K562 (cell line): ENCODE results near the gene SCN5A. TPM values are rescaled to one million over a fixed set of nuclear protein-coding genes. Genes with fewer than 3 reads are reported as not detected.

ENCODE experiments used
- ATAC-seq: fragments of 200-7000 bp; cut with Tn5 transposase; 3 replicates; pipeline ENCODE4 v1.9.1; 2020; ENCODE audit warnings: moderate library complexity
- BruUV-seq: library from RNA; stranded (reverse); fragments of 400-500 nt; replicated peaks from 2 replicates; lab custom pipeline; 2021; lab: Mats Ljungman, UMichigan
- CTCF ChIA-PET: fragments of 300-600 bp; formaldehyde crosslinking; extraction: SDS; loops from one replicate; lab custom pipeline; 2021; ENCODE audit warnings: low intra/inter-chr PET ratio; lab: Yijun Ruan, JAX
- POLR2A ChIA-PET: fragments of 300-600, 350-650 bp; sonication (Branson Sonifier 250); formaldehyde crosslinking; extraction: SDS; loops from one replicate; lab custom pipeline; 2021; ENCODE audit warnings: antibody characterized with exemption, inconsistent platforms; lab: Yijun Ruan, JAX
- DNase-seq, 4 experiments: peaks; one replicate each; pipeline versions ENCODE4 v3.0.0 to v3.0.0-alpha.2; 2011 to 2018; ENCODE audit warnings: low spot score in 3 of 4, mixed read lengths in 3 of 4; ENCODE audit errors: extremely low read depth in 1 of 4
- FAIRE-seq: peaks from 2 replicates; lab custom pipeline; 2011; peaks lifted over from hg19 to GRCh38; lab: Jason Lieb, UNC
- H2AFZ ChIP-seq: 2 replicates; pipeline ENCODE4 v1.6.0; 2011; ENCODE audit warnings: low read depth, low read length, control low read depth, inconsistent platforms
- H3K27ac ChIP-seq: fragments of 200-600 bp; 3 replicates; pipeline ENCODE4 v1.8.0; 2011; ENCODE audit warnings: low read depth, mild to moderate bottlenecking, control low read depth, inconsistent platforms, low read length, moderate library complexity, mixed read lengths; ENCODE audit errors: extremely low read depth
- H3K27me3 ChIP-seq, 2 experiments: fragments of 300-600 bp in 1 of 2; 2 replicates in 1 of 2; 3 replicates in 1 of 2; pipeline versions ENCODE4 v1.6.0 to v1.8.0; 2011; ENCODE audit warnings: inconsistent platforms in 2 of 2, low read length in 2 of 2, mild to moderate bottlenecking in 1 of 2, mixed read lengths in 1 of 2, moderate library complexity in 1 of 2; ENCODE audit not compliant: control insufficient read depth in 2 of 2, insufficient read depth in 2 of 2
- H3K36me3 ChIP-seq: fragments of 300-600 bp; 3 replicates; pipeline ENCODE4 v1.8.0; 2011; ENCODE audit warnings: mild to moderate bottlenecking, low read length, inconsistent platforms; ENCODE audit not compliant: control insufficient read depth, insufficient read depth
- H3K4me1 ChIP-seq, 2 experiments: fragments of 200-600 bp in 1 of 2; replicated peaks in 1 of 2; 2 replicates in 1 of 2; 3 replicates in 1 of 2; pipeline versions ENCODE4 v1.5.1 to v1.8.0; 2011; ENCODE audit warnings: inconsistent platforms in 2 of 2, low read length in 2 of 2, mild to moderate bottlenecking in 1 of 2, mixed read lengths in 1 of 2, moderate library complexity in 1 of 2; ENCODE audit not compliant: control insufficient read depth in 2 of 2, insufficient read depth in 2 of 2
- H3K4me2 ChIP-seq: 2 replicates; pipeline ENCODE4 v1.6.1; 2011; ENCODE audit warnings: low read length, control low read depth, inconsistent platforms, mixed read lengths; ENCODE audit not compliant: insufficient read depth
- H3K4me3 ChIP-seq: fragments of 200-600 bp; sonication (generic), shearing (Covaris generic); 2 replicates; pipeline ENCODE4 v1.5.1; 2016; ENCODE audit warnings: control low read depth, inconsistent platforms
- H3K79me2 ChIP-seq: fragments of 200-600 bp; 3 replicates; pipeline ENCODE4 v1.8.0; 2011; ENCODE audit warnings: low read length, inconsistent platforms; ENCODE audit not compliant: control insufficient read depth, insufficient read depth
- H3K9ac ChIP-seq, 2 experiments: 2 replicates each; pipeline versions ENCODE4 v1.6.0 to v1.6.1; 2011; ENCODE audit warnings: low read depth in 2 of 2, low read length in 2 of 2, control low read depth in 1 of 2, inconsistent platforms in 1 of 2, mild to moderate bottlenecking in 1 of 2, mixed read lengths in 1 of 2; ENCODE audit not compliant: insufficient read depth in 1 of 2
- H3K9me1 ChIP-seq: one replicate; pipeline ENCODE4 v1.6.0; 2011; ENCODE audit warnings: inconsistent platforms, mild to moderate bottlenecking, low read length, moderate library complexity; ENCODE audit not compliant: control insufficient read depth, insufficient read depth
- H3K9me3 ChIP-seq: replicated peaks from 2 replicates; pipeline ENCODE4 v1.5.1; 2011; ENCODE audit warnings: low read depth, low read length, inconsistent platforms; ENCODE audit not compliant: control insufficient read depth, insufficient read depth
- H4K20me1 ChIP-seq: replicated peaks from 2 replicates; pipeline ENCODE4 v1.6.1; 2011; ENCODE audit warnings: low read length, inconsistent platforms, mixed read lengths; ENCODE audit not compliant: control insufficient read depth, insufficient read depth
- CEBPG ChIP-seq, 3 experiments: fragments of 200-800 bp in 1 of 3; sonication (Bioruptor generic) in 1 of 3; sonication (generic) in 1 of 3; formaldehyde crosslinking in 1 of 3; IDR thresholded peaks in 2 of 3; conservative IDR thresholded peaks in 1 of 3; 2 replicates each; pipeline versions ENCODE4 v1.6.1 to v1.8.0; 2016 to 2022; ENCODE audit warnings: missing compliant biosample characterization in 2 of 3, missing genetic modification characterization in 2 of 3, mild to moderate bottlenecking in 1 of 3, missing genetic modification reagents in 1 of 3
- MECOM ChIP-seq: fragments of 250-450 bp; sonication (Bioruptor Pico); IDR thresholded peaks from 2 replicates; pipeline ENCODE4 v1.8.0; 2022; ENCODE audit warnings: inconsistent platforms
- MEIS2 ChIP-seq: fragments of 450-650 bp; IDR thresholded peaks from 2 replicates; pipeline ENCODE4 v1.6.1; 2014; ENCODE audit warnings: mild to moderate bottlenecking; ENCODE audit not compliant: partially characterized antibody
- NEUROD1 ChIP-seq: fragments of 150-350 bp; IDR thresholded peaks from 2 replicates; pipeline ENCODE4 v1.6.1; 2014; ENCODE audit warnings: borderline replicate concordance, low read length, low read depth; ENCODE audit not compliant: partially characterized antibody
- SNIP1 ChIP-seq: fragments of 450-650 bp; IDR thresholded peaks from 2 replicates; pipeline ENCODE4 v1.7.1; 2017; ENCODE audit warnings: low read depth, mild to moderate bottlenecking
- STAT5B ChIP-seq: fragments of 250-450 bp; sonication (Bioruptor Pico); IDR thresholded peaks from 2 replicates; pipeline ENCODE4 v1.8.0; 2021; ENCODE audit warnings: mild to moderate bottlenecking, inconsistent platforms
- ZNF174 ChIP-seq: fragments of 250-450 bp; sonication (Bioruptor Pico); IDR thresholded peaks from 2 replicates; pipeline ENCODE4 v1.4.0; 2020; ENCODE audit warnings: mild to moderate bottlenecking
- WGBS: fragments of 100-300 bp; shearing (Covaris generic); methylation state at CpG from one replicate; pipeline ENCODE4 v1.1.6; 2016; ENCODE audit warnings: low coverage, mixed read lengths; ENCODE audit not compliant: insufficient coverage; ENCODE audit errors: missing lambda C conversion rate; 5-methylcytosine and 5-hydroxymethylcytosine counted together
- in situ Hi-C: fragments of 300-500 bp; cut with MboI; formaldehyde crosslinking; loops from 4 replicates; pipeline ENCODE4 v1.15.0; 2018; ENCODE audit warnings: inconsistent platforms, mixed read lengths
- intact Hi-C: fragments of 100-400 bp; cut with micrococcal nuclease; formaldehyde crosslinking; loops from 2 replicates; pipeline ENCODE4 v1.14.2; 2022
- polyA plus RNA-seq, 8 experiments: library from polyadenylated mRNA; depleted of rRNA in 4 of 8; stranded (reverse) in 5 of 8; unstranded in 3 of 8; fragments of >200 nt; fragmentation: Nextera tagmentation in 2 of 8; fragmentation: Illumina TruSeq in 1 of 8; extraction: Ambion mirVana in 2 of 8; extraction: Trizol in 1 of 8; gene quantifications; 2 replicates each; pipeline versions ENCODE4 v1.2.1 to v1.2.3, GENCODE V29; 2011 to 2014; ENCODE audit warnings: inconsistent platforms in 1 of 8, missing spikeins in 1 of 8
- total RNA-seq, 7 experiments: library from RNA; depleted of rRNA in 6 of 7; stranded (reverse); fragments of >200 nt in 6 of 7; fragmentation: Illumina TruSeq in 2 of 7; extraction: Trizol in 2 of 7; gene quantifications; 2 replicates each; pipeline versions ENCODE4 v1.2.1 to v1.2.3, GENCODE V29; 2011 to 2021; ENCODE audit warnings: low replicate concordance in 1 of 7

Gene SCN5A
- total and polyA plus RNA-seq, 9 of the 15 experiments (the other 6 are each of a cell fraction or from before 2014, with no cell fraction given) = 0.07 to 1.4 (median 0.21) TPM; not detected in 2

DNA sequence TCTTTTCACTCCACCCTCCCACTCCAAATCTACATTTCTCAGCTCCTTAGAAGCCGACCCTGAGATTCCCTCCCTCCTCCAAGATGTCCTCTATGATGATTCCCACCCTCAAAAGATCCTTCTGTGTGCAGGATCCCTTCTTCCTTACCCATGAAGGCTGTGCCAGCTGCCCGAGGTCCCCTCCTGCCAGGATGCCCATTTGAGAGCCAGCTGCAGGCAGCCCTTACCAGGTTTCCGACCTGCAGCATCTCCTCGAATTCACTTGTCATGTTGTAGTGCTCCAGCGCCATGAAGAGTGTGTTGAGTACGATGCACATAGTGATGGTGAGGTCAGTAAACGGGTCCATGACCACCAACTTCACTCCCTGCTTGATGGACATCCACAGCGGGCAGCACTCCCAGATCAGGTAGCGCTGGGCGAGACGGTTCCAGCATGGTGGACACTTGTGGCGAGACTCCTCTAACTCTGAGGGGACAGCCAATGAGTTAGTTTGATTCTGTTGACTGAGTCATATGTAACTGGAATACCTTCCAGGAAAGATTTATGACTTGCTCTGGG is 51.9 kb downstream of the SCN5A start:
- DNase-seq (no peak), FAIRE-seq (no peak), ATAC-seq (no peak)
- Histone ChIP-seq H3K27me3 (peaks cover 0 to 26% of the 10 kb centered on the region in 2 experiments; a peak in 2 of 5 replicates), H3K9ac (no peak overlapping the region), H2AFZ (no peak overlapping the region), H3K27ac (no peak overlapping the region), H3K36me3 (no peaks in the 10 kb centered on the region), H4K20me1 (no peaks in the 10 kb centered on the region), H3K4me3 (no peak overlapping the region), H3K79me2 (no peaks in the 10 kb centered on the region), H3K9me3 (no peaks in the 10 kb centered on the region), H3K4me2 (no peak overlapping the region), H3K9me1 (no peaks in the 10 kb centered on the region), H3K4me1 (no peaks in the 10 kb centered on the region)
- CTCF ChIA-PET = no interaction called here
- BruUV-seq = no TSS peak
- TF ChIP-seq ZNF174 (CRISPR knock-in tag) (no peak), MEIS2 (peak; percentile 46)
- 1% methylated on average over 12 of the region's 12 CpGs for WGBS
- POLR2A ChIA-PET = interaction anchor here (1.1 to 1.2 kb wide), 3 partner anchors 9 to 23 kb away, joined by 3 to 7 read pairs (median 3); no protein-coding TSS in a partner anchor
- in situ Hi-C loops (no loop called here), intact Hi-C loops (no loop called here)

DNA sequence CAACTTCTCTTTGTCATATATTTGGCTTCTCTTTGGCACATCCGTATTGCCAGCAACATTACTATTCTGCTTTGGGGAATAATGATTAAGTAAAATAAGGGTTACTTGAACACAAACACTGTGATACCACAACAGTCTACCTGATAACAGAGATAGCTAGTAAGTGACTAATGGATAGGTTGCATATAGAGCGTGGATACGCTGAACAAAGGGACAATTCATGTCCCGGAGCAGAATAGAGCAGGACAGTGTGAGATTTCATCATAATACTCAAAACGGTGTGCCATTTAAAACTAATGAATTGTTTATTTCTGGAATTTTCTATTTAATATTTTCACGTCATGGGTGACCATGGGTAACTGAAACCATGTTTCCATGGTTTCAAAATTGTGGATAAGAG is 54.1 kb downstream of the SCN5A start:
- ATAC-seq = no peak
- Histone ChIP-seq H3K36me3 (no peaks in the 10 kb centered on the region), H3K9ac (no peak overlapping the region), H3K27me3 (peaks cover 0 to 19% of the 10 kb centered on the region in 2 experiments; a peak in 2 of 5 replicates), H3K9me1 (no peaks in the 10 kb centered on the region), H4K20me1 (no peaks in the 10 kb centered on the region), H3K27ac (no peak overlapping the region), H3K79me2 (no peaks in the 10 kb centered on the region)
- in situ Hi-C loops = no loop called here
- intact Hi-C loops = no loop called here
- ChIA-PET POLR2A (interaction anchor here (1.0 to 1.6 kb wide), 3 partner anchors 9 to 39 kb away, joined by 3 to 7 read pairs (median 3); no protein-coding TSS in a partner anchor), CTCF (no interaction called here)
- WGBS = 2% methylated on average over 6 of the region's 6 CpGs
- no peak for DNase-seq
- TF ChIP-seq STAT5B (CRISPR knock-in tag) (no peak), MECOM (no peak), SNIP1 (no peak), NEUROD1 (no peak), CEBPG (CRISPR knock-in tag; IDR thresholded peaks at IDR 0.05) (no peak), CEBPG (tag; conservative IDR thresholded peaks at IDR 0.05 in 1 of 2, IDR thresholded peaks at IDR 0.05 in 1 of 2) (0 out of 4 replicates have a peak, but pooled peaks of 1 of the 2 experiments have one; percentile 11)
- TF ChIP-seq, all 486 proteins: peak for 1
- BruUV-seq = no TSS peak
- Histone ChIP-seq H3K4me2 (no peak overlapping the region), H3K4me3 (no peak overlapping the region), H3K4me1 (no peaks in the 10 kb centered on the region), H2AFZ (no peak overlapping the region), H3K9me3 (no peaks in the 10 kb centered on the region)
- no peak for FAIRE-seq
